OCI-LY7 (cell line): Measurements from ENCODE around the gene HADHB.

Source experiments
- CTCF ChIP-seq: fragments of 200-600 bp; sonication (generic); conservative IDR thresholded peaks from 2 replicates; pipeline ENCODE4 v1.5.1; 2014; ENCODE audit warnings: mild to moderate bottlenecking, antibody characterized with exemption, low read length, moderate library complexity, mixed read lengths
- EZH2phosphoT487 ChIP-seq: fragments of 200-600 bp; sonication (generic); IDR thresholded peaks from 2 replicates; pipeline ENCODE4 v1.6.1; 2018; ENCODE audit warnings: low read depth, borderline replicate concordance, mild to moderate bottlenecking, mixed run types, antibody characterized with exemption, low read length, moderate library complexity, mixed read lengths

- no peak for TF ChIP-seq CTCF
- no peak for TF ChIP-seq EZH2phosphoT487
Measured at GRCh38 chr2:26290001-26290400, 45.3 kb downstream of the HADHB start.
